B cell (primary cell): ENCODE results near the gene XDH. TPM values are rescaled to one million over a fixed set of nuclear protein-coding genes. Genes with fewer than 3 reads are reported as not detected.

Experiments used
- ATAC-seq: fragments of 200-7000 bp; cut with Tn5 transposase; one replicate; pipeline ENCODE4 v1.10.0; 2021; ENCODE audit warnings: low read depth, mild to moderate bottlenecking, moderate number of reproducible peaks, moderate library complexity
- CTCF ChIA-PET: fragments of 350-600 bp; sonication (Branson Sonifier 250); formaldehyde crosslinking; loops from one replicate; lab custom pipeline; 2021; ENCODE audit warnings: antibody characterized with exemption, inconsistent platforms; lab: Charles Lee
- POLR2A ChIA-PET: fragments of 350-600 bp; sonication (Branson Sonifier 250); formaldehyde crosslinking; loops from one replicate; lab custom pipeline; 2021; ENCODE audit warnings: antibody characterized with exemption; lab: Charles Lee
- DNase-seq: peaks from one replicate; pipeline ENCODE4 v3.0.0; 2013
- H2AFZ ChIP-seq: 2 replicates; pipeline ENCODE4 v1.6.1; 2012; ENCODE audit warnings: mild to moderate bottlenecking, low read depth, low read length; ENCODE audit not compliant: insufficient read depth, poor library complexity, severe bottlenecking
- H3K27ac ChIP-seq, 2 donors: 1 replicate in 1 of 2; 2 replicates in 1 of 2; pipeline ENCODE4 v1.5.1; 2012 to 2013; ENCODE audit warnings: low read length in 2 of 2, mild to moderate bottlenecking in 2 of 2, moderate library complexity in 1 of 2
- H3K27me3 ChIP-seq, 4 experiments: fragments of 200-600 bp in 1 of 4; sonication (generic) in 1 of 4; replicated peaks in 1 of 4; 1 replicate in 2 of 4; 2 replicates in 2 of 4; pipeline versions ENCODE4 v1.6.1 to v1.7.0; 2013 to 2016; ENCODE audit warnings: low read length in 3 of 4, mild to moderate bottlenecking in 2 of 4, mixed read lengths in 1 of 4, moderate library complexity in 1 of 4; ENCODE audit not compliant: insufficient read depth in 4 of 4, control insufficient read depth in 3 of 4; ENCODE audit errors: control extremely low read depth in 1 of 4
- H3K36me3 ChIP-seq, 2 experiments: replicated peaks in 1 of 2; 1 replicate in 1 of 2; 2 replicates in 1 of 2; pipeline versions ENCODE4 v1.6.1 to v1.7.1; 2013; ENCODE audit warnings: low read length in 1 of 2; ENCODE audit not compliant: insufficient read depth in 2 of 2, control insufficient read depth in 1 of 2; ENCODE audit errors: control extremely low read depth in 1 of 2, extremely low read depth in 1 of 2
- H3K4me1 ChIP-seq, 2 donors: fragments of 200-600 bp in 1 of 2; sonication (generic) in 1 of 2; 1 replicate in 1 of 2; 2 replicates in 1 of 2; pipeline versions ENCODE4 v1.5.1 to v1.6.1; 2013 to 2017; ENCODE audit warnings: low read length in 2 of 2; ENCODE audit not compliant: control insufficient read depth in 2 of 2, insufficient read depth in 2 of 2
- H3K4me2 ChIP-seq: replicated peaks from 2 replicates; pipeline ENCODE3; 2012; ENCODE audit warnings: mild to moderate bottlenecking, low read depth, low read length; ENCODE audit not compliant: poor library complexity, severe bottlenecking
- H3K4me3 ChIP-seq, 5 experiments: fragments of 200-600 bp in 1 of 5; sonication (generic) in 1 of 5; 1 replicate in 3 of 5; 2 replicates in 2 of 5; pipeline versions ENCODE4 v1.5.1 to v1.7.0; 2011 to 2016; ENCODE audit warnings: low read length in 4 of 5, mild to moderate bottlenecking in 4 of 5, low read depth in 2 of 5, control low read depth in 1 of 5, moderate library complexity in 1 of 5; ENCODE audit not compliant: insufficient read depth in 1 of 5; ENCODE audit errors: control extremely low read depth in 1 of 5, extremely low read depth in 1 of 5
- H3K79me2 ChIP-seq: fragments of 200-600 bp; sonication (generic); one replicate; pipeline ENCODE4 v1.6.0; 2016; ENCODE audit warnings: low read length; ENCODE audit not compliant: control insufficient read depth, insufficient read depth
- H3K9ac ChIP-seq: fragments of 200-600 bp; sonication (generic); 2 replicates; pipeline ENCODE4 v1.6.1; 2017; ENCODE audit warnings: mild to moderate bottlenecking, low read length, moderate library complexity
- H3K9me3 ChIP-seq, 3 donors: one replicate each; pipeline versions ENCODE4 v1.6.1 to v1.7.1; 2013; ENCODE audit warnings: low read length in 2 of 3; ENCODE audit not compliant: control insufficient read depth in 2 of 3, insufficient read depth in 1 of 3; ENCODE audit errors: control extremely low read depth in 1 of 3
- H4K20me1 ChIP-seq: 2 replicates; pipeline ENCODE4 v1.6.0; 2012; ENCODE audit warnings: mild to moderate bottlenecking, low read length; ENCODE audit not compliant: insufficient read depth, control insufficient read depth, poor library complexity, severe bottlenecking
- H3K27ac Mint-ChIP-seq: one replicate; pipeline ENCODE4 v1.8.0; 2021; ENCODE audit warnings: mixed read lengths
- H3K27me3 Mint-ChIP-seq: one replicate; pipeline ENCODE4 v1.8.0; 2021; ENCODE audit warnings: mixed read lengths
- H3K4me1 Mint-ChIP-seq: one replicate; pipeline ENCODE4 v1.8.0; 2021; ENCODE audit warnings: mixed read lengths
- H3K4me3 Mint-ChIP-seq: one replicate; pipeline ENCODE4 v1.8.0; 2021; ENCODE audit warnings: mixed read lengths
- H3K9me3 Mint-ChIP-seq: one replicate; pipeline ENCODE4 v1.8.0; 2022; ENCODE audit warnings: mixed read lengths; ENCODE audit not compliant: insufficient read depth
- EZH2 ChIP-seq: IDR thresholded peaks from 2 replicates; pipeline ENCODE4 v1.6.1; 2012; ENCODE audit warnings: borderline replicate concordance, low read depth, mild to moderate bottlenecking, moderate library complexity, low read length; ENCODE audit not compliant: insufficient read depth, poor library complexity, severe bottlenecking
- WGBS: methylation state at CpG from one replicate; pipeline ENCODE4 v1.1.5; 2013; ENCODE audit warnings: missing lambda C conversion rate; ENCODE audit not compliant: insufficient coverage; 5-methylcytosine and 5-hydroxymethylcytosine counted together
- intact Hi-C: fragments of 100-400 bp; cut with micrococcal nuclease; formaldehyde crosslinking; loops from one replicate; pipeline ENCODE4 v1.10.0; 2022
- polyA plus RNA-seq: library from polyadenylated mRNA; depleted of rRNA; stranded (reverse); fragments of >200 nt; gene quantifications from 2 replicates; pipeline ENCODE4 v1.2.3, GENCODE V29; 2012
- total RNA-seq, 2 donors: library from RNA; stranded (reverse); fragments of 120-200 nt in 1 of 2; gene quantifications; 1 replicate in 1 of 2; 2 replicates in 1 of 2; pipeline versions ENCODE4 v1.2.3 to v1.2.4, GENCODE V29; 2013 to 2022
- TF ChIP-seq, protein P1 (sequence below): fragments of 200-600 bp; IDR thresholded peaks from one replicate; pipeline ENCODE4 v1.8.0; 2022; ENCODE audit warnings: antibody characterized with exemption, mild to moderate bottlenecking

The XDH gene
- total and polyA plus RNA-seq, 2 donors (not counting 1 experiment from before 2014, with no cell fraction given), result not detected

DNA sequence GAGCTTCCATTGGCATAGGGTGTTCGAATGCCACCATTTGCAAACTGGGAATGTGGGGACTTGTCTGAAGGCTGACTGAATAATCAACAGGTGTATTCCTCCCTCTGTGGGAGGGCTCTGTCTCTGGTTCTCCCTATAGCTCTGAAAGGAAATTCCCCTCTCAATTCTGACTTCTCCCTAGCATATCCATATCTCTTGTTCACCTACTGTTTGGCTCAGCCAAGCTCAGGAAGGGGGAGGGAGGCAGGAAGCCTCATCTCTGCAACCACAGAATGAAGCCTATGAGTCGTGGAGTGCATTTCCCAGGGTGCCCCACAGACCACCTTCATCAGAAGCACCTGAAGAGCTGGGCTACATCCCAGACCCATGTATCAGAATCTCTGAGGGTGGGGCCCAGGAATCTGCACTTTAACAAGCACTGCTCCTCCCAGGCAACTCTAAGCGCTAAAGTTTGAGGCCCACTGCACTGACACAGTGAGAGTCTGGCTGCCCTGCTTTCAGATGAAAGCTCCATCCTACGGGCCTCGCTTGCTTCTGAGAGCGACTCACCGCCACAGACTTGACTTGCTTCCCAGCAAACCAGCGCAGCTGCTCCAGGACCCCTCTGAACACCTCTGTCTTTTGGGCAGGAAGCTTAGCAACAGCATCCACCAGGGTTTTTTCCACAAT is 32.0 kb downstream of the XDH start:
- no peak overlapping the region for H3K27ac ChIP-seq
- H2AFZ ChIP-seq, result no peak overlapping the region
- 86% methylated on average over 7 of the region's 8 CpGs for WGBS
- no peaks in the 10 kb centered on the region for H3K4me1 ChIP-seq
- Mint-ChIP-seq H3K4me3 (no peak overlapping the region), H3K9me3 (no peaks in the 10 kb centered on the region), H3K27ac (no peak overlapping the region), H3K4me1 (no peaks in the 10 kb centered on the region), H3K27me3 (peaks cover 3% of the 10 kb centered on the region)
- H3K9me3 ChIP-seq, result no peaks in the 10 kb centered on the region
- no peak overlapping the region for H3K4me2 ChIP-seq
- H4K20me1 ChIP-seq, result no peaks in the 10 kb centered on the region
- DNase-seq, result no peak
- no peaks in the 10 kb centered on the region for H3K36me3 ChIP-seq
- no peak overlapping the region for H3K9ac ChIP-seq
- POLR2A ChIA-PET, result no interaction called here
- no peaks in the 10 kb centered on the region for H3K27me3 ChIP-seq
- ATAC-seq, result no peak
- intact Hi-C loops, result no loop called here
- TF ChIP-seq, protein P1, sequence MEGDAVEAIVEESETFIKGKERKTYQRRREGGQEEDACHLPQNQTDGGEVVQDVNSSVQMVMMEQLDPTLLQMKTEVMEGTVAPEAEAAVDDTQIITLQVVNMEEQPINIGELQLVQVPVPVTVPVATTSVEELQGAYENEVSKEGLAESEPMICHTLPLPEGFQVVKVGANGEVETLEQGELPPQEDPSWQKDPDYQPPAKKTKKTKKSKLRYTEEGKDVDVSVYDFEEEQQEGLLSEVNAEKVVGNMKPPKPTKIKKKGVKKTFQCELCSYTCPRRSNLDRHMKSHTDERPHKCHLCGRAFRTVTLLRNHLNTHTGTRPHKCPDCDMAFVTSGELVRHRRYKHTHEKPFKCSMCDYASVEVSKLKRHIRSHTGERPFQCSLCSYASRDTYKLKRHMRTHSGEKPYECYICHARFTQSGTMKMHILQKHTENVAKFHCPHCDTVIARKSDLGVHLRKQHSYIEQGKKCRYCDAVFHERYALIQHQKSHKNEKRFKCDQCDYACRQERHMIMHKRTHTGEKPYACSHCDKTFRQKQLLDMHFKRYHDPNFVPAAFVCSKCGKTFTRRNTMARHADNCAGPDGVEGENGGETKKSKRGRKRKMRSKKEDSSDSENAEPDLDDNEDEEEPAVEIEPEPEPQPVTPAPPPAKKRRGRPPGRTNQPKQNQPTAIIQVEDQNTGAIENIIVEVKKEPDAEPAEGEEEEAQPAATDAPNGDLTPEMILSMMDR, result no peak
- no peaks in the 10 kb centered on the region for H3K79me2 ChIP-seq
- H3K4me3 ChIP-seq, result no peak overlapping the region
- CTCF ChIA-PET, result no interaction called here

DNA sequence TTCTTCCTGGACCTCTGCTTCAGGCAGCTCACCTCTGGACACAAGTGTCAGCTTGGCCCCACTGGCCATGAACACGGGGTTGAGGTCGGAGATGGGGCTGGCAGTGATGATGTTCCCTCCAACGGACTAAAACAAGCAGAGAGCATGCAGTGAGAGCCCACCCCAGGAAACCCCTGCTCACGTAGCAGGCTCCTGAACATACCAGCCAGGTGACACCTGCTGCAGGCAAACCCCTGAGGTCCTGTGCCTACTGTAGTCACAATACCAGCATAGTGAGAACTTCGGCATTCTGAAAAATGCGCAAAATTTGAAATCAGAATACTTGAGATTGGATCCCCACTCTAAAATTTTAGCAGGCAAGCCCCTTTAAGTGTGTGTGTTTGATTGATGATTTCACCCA is 32.9 kb downstream of the XDH start:
- H3K9me3 Mint-ChIP-seq, result no peaks in the 10 kb centered on the region
- Histone ChIP-seq H3K27ac (no peak overlapping the region), H3K9ac (no peak overlapping the region), H3K4me2 (no peak overlapping the region), H3K79me2 (no peaks in the 10 kb centered on the region), H3K4me1 (no peaks in the 10 kb centered on the region), H3K9me3 (no peaks in the 10 kb centered on the region), H3K27me3 (no peaks in the 10 kb centered on the region), H4K20me1 (no peaks in the 10 kb centered on the region), H2AFZ (no peak overlapping the region), H3K4me3 (no peak overlapping the region), H3K36me3 (no peaks in the 10 kb centered on the region)
- ATAC-seq (no peak), DNase-seq (no peak)
- ChIA-PET CTCF (no interaction called here), POLR2A (no interaction called here)
- H3K27me3 Mint-ChIP-seq, result no peaks in the 10 kb centered on the region
- no peak for TF ChIP-seq EZH2
- TF ChIP-seq, protein P1, result no peak
- no peak overlapping the region for H3K4me3 Mint-ChIP-seq
- WGBS, result 88% methylated on average over 5 of the region's 6 CpGs
- intact Hi-C loops, result no loop called here
- H3K27ac Mint-ChIP-seq, result no peak overlapping the region
- no peaks in the 10 kb centered on the region for H3K4me1 Mint-ChIP-seq
